ENCODE data around the gene MGME1.

Gene MGME1

GRCh38 chr20:17992224-17992637 lies 23.4 kb downstream of the MGME1 start:
- H3K4me1 Mint-ChIP-seq: peaks cover 35% of the 10 kb centered on the region
- H3K9me3 Mint-ChIP-seq: no peaks in the 10 kb centered on the region
- DNase-seq (peak; percentile 37 to 72), ATAC-seq (peak; percentile 89)
- H3K4me3 Mint-ChIP-seq: peak overlapping the region; percentile 57 to 66
- H3K27ac Mint-ChIP-seq: peak overlapping the region in 1 of 2 donors; percentile 40
- H3K27me3 Mint-ChIP-seq: peaks cover 31% of the 10 kb centered on the region

GRCh38 chr20:17992847-17993513 lies 24.2 kb downstream of the MGME1 start:
- Mint-ChIP-seq H3K27ac (peak overlapping the region in 1 of 2 donors; percentile 27), H3K4me1 (peaks cover 28% of the 10 kb centered on the region), H3K4me3 (peak overlapping the region; percentile 57 to 66), H3K27me3 (peaks cover 37% of the 10 kb centered on the region), H3K9me3 (no peaks in the 10 kb centered on the region)
- no peak for DNase-seq
- no peak for ATAC-seq

- Mint-ChIP-seq H3K27ac (no peak overlapping the region), H3K9me3 (no peaks in the 10 kb centered on the region), H3K4me3 (no peak overlapping the region), H3K27me3 (peaks cover 43% of the 10 kb centered on the region), H3K4me1 (peaks cover 27% of the 10 kb centered on the region)
- DNase-seq (no peak), ATAC-seq (no peak)
Measured at GRCh38 chr20:17993546-17993945, 24.7 kb downstream of the MGME1 start.

- H3K27me3 Mint-ChIP-seq: peaks cover 47% of the 10 kb centered on the region
- no peaks in the 10 kb centered on the region for H3K9me3 Mint-ChIP-seq
- H3K27ac Mint-ChIP-seq: no peak overlapping the region
- no peak overlapping the region for H3K4me3 Mint-ChIP-seq
- ATAC-seq (peak; percentile 44), DNase-seq (peak; percentile 43 to 46)
- H3K4me1 Mint-ChIP-seq: peaks cover 27% of the 10 kb centered on the region
Measured at GRCh38 chr20:17995967-17996819, 27.4 kb downstream of the MGME1 start.

GRCh38 chr20:17998446-17998845 lies 29.6 kb downstream of the MGME1 start:
- Mint-ChIP-seq H3K27ac (no peak overlapping the region), H3K9me3 (no peaks in the 10 kb centered on the region), H3K4me1 (peaks cover 10% of the 10 kb centered on the region), H3K27me3 (peaks cover 47% of the 10 kb centered on the region), H3K4me3 (no peak overlapping the region)
- DNase-seq: no peak
- no peak for ATAC-seq

- no peak overlapping the region for H3K4me3 Mint-ChIP-seq
- H3K27me3 Mint-ChIP-seq: peaks cover 38% of the 10 kb centered on the region
- H3K27ac Mint-ChIP-seq: no peak overlapping the region
- peaks cover 8% of the 10 kb centered on the region for H3K4me1 Mint-ChIP-seq
- DNase-seq: no peak
- H3K9me3 Mint-ChIP-seq: no peaks in the 10 kb centered on the region
- ATAC-seq: no peak
Measured at GRCh38 chr20:17999566-17999965, 30.7 kb downstream of the MGME1 start.

- no peak overlapping the region for H3K4me3 Mint-ChIP-seq
- DNase-seq: no peak
- no peaks in the 10 kb centered on the region for H3K9me3 Mint-ChIP-seq
- H3K27ac Mint-ChIP-seq: no peak overlapping the region
- no peak for ATAC-seq
- H3K27me3 Mint-ChIP-seq: peaks cover 21% of the 10 kb centered on the region
- H3K4me1 Mint-ChIP-seq: peaks cover 1% of the 10 kb centered on the region
Measured at GRCh38 chr20:18001131-18001921, 32.5 kb downstream of the MGME1 start.

- H3K4me1 Mint-ChIP-seq: no peaks in the 10 kb centered on the region
- no peak overlapping the region for H3K4me3 Mint-ChIP-seq
- peak overlapping the region in 1 of 2 donors; percentile 72 for H3K27ac Mint-ChIP-seq
- DNase-seq (no peak), ATAC-seq (no peak)
- H3K27me3 Mint-ChIP-seq: peaks cover under 1% of the 10 kb centered on the region
- H3K9me3 Mint-ChIP-seq: no peaks in the 10 kb centered on the region
Measured at GRCh38 chr20:18003897-18004296, 35.1 kb downstream of the MGME1 start.

GRCh38 chr20:18004384-18005031 lies 35.7 kb downstream of the MGME1 start:
- Mint-ChIP-seq H3K27me3 (no peaks in the 10 kb centered on the region), H3K27ac (peak overlapping the region in 1 of 2 donors; percentile 56), H3K4me1 (no peaks in the 10 kb centered on the region), H3K4me3 (no peak overlapping the region), H3K9me3 (no peaks in the 10 kb centered on the region)
- DNase-seq (no peak), ATAC-seq (no peak)

- peak overlapping the region in 1 of 2 donors; percentile 56 for H3K27ac Mint-ChIP-seq
- no peak for ATAC-seq
- DNase-seq: no peak
- H3K9me3 Mint-ChIP-seq: no peaks in the 10 kb centered on the region
- H3K4me1 Mint-ChIP-seq: no peaks in the 10 kb centered on the region
- no peaks in the 10 kb centered on the region for H3K27me3 Mint-ChIP-seq
- no peak overlapping the region for H3K4me3 Mint-ChIP-seq
Measured at GRCh38 chr20:18005170-18005989, 36.6 kb downstream of the MGME1 start.

GRCh38 chr20:18005990-18006364 lies 37.2 kb downstream of the MGME1 start:
- Mint-ChIP-seq H3K4me1 (no peaks in the 10 kb centered on the region), H3K9me3 (no peaks in the 10 kb centered on the region), H3K4me3 (no peak overlapping the region), H3K27ac (no peak overlapping the region), H3K27me3 (no peaks in the 10 kb centered on the region)
- ATAC-seq: no peak
- no peak for DNase-seq

- no peak overlapping the region for H3K27ac Mint-ChIP-seq
- no peak overlapping the region for H3K4me3 Mint-ChIP-seq
- no peak for ATAC-seq
- no peaks in the 10 kb centered on the region for H3K9me3 Mint-ChIP-seq
- no peaks in the 10 kb centered on the region for H3K4me1 Mint-ChIP-seq
- no peaks in the 10 kb centered on the region for H3K27me3 Mint-ChIP-seq
- DNase-seq: no peak
Measured at GRCh38 chr20:18006684-18007083, 37.9 kb downstream of the MGME1 start.

- peak overlapping the region in 1 of 2 donors; percentile 64 for H3K27ac Mint-ChIP-seq
- no peaks in the 10 kb centered on the region for H3K9me3 Mint-ChIP-seq
Measured at GRCh38 chr20:18007534-18008292, 38.9 kb downstream of the MGME1 start.

GRCh38 chr20:18009116-18009515 lies 40.3 kb downstream of the MGME1 start:
- H3K27ac Mint-ChIP-seq: peak overlapping the region in 1 of 2 donors; percentile 54
- H3K9me3 Mint-ChIP-seq: no peaks in the 10 kb centered on the region
- H3K4me3 Mint-ChIP-seq: no peak overlapping the region
- no peak for ATAC-seq
- H3K4me1 Mint-ChIP-seq: no peaks in the 10 kb centered on the region
- no peaks in the 10 kb centered on the region for H3K27me3 Mint-ChIP-seq
- DNase-seq: no peak

More at GRCh38 chr20:18007534-18008292, 38.9 kb downstream of the MGME1 start:
- DNase-seq: no peak
- Mint-ChIP-seq H3K27me3 (no peaks in the 10 kb centered on the region), H3K4me3 (no peak overlapping the region), H3K4me1 (no peaks in the 10 kb centered on the region)
- ATAC-seq: no peak

All from stimulated activated naive CD8-positive, alpha-beta T cell treated with anti-CD3 and anti-CD28 coated beads, Interleukin-15, amount 100 ng/mL, for 72 hours (primary cell).